ENCODE data around the gene TMEM178B. TPM values are rescaled to one million over a fixed set of nuclear protein-coding genes. Genes with fewer than 3 reads are reported as not detected.
"Not testable (repeated sequence)": the region's sequence is repeated elsewhere in the genome, so short reads cannot be mapped to it uniquely, and the experiment has no call there.

The TMEM178B gene
- polyA plus RNA-seq, 1 donor (not counting 4 experiments of a cell fraction or from before 2014, with no cell fraction given): not detected

GRCh38 chr7:141055146-141055545 is 18.7 kb upstream of the TMEM178B start:
- Histone ChIP-seq H3K79me2 (ENCODE audit: control insufficient read depth, insufficient read depth, low read length) (no peaks in the 10 kb centered on the region), H3K4me2 (ENCODE audit: control insufficient read depth, extremely low read depth, insufficient read depth, low read depth, low read length) (no peak overlapping the region), H3K9me1 (ENCODE audit: control insufficient read depth, extremely low read depth, insufficient read depth, low read length) (no peaks in the 10 kb centered on the region), H3K4me3 (ENCODE audit: control insufficient read depth in 2 of 3, extremely low read depth in 1 of 3, insufficient read depth in 2 of 3, low read depth in 1 of 3, low read length in 3 of 3) (no peak overlapping the region), H3K36me3 (ENCODE audit: control insufficient read depth in 2 of 2, extremely low read depth in 1 of 2, insufficient read depth in 2 of 2, low read length in 2 of 2) (no peaks in the 10 kb centered on the region), H2AFZ (ENCODE audit: control insufficient read depth, low read length) (no peak overlapping the region), H4K20me1 (ENCODE audit: control insufficient read depth, extremely low read depth, insufficient read depth, low read length) (no peaks in the 10 kb centered on the region), H3K27me3 (ENCODE audit: control insufficient read depth, extremely low read depth, insufficient read depth, low read length) (no peaks in the 10 kb centered on the region), H3K9me3 (ENCODE audit: control insufficient read depth, low read depth, low read length) (no peaks in the 10 kb centered on the region), H3K27ac (ENCODE audit: control insufficient read depth, insufficient read depth, low read length) (no peak overlapping the region), H3K9ac (ENCODE audit: control insufficient read depth, extremely low read depth, insufficient read depth, low read length) (no peak overlapping the region), H3K4me1 (ENCODE audit: control insufficient read depth, extremely low read depth, insufficient read depth, low read length) (no peaks in the 10 kb centered on the region)
- DNase-seq (ENCODE audit: low read depth, low spot score) (no peak), FAIRE-seq (no peak)
- TF ChIP-seq CTCF (optimal IDR thresholded peaks at IDR 0.05 in 1 of 3, IDR thresholded peaks at IDR 0.05 in 1 of 3, conservative IDR thresholded peaks at IDR 0.05 in 1 of 3; ENCODE audit: extremely low read depth in 1 of 3, insufficient read depth in 2 of 3, low read length in 3 of 3): no peak
- TF ChIP-seq EZH2 (IDR thresholded peaks at IDR 0.05; ENCODE audit: low read length): no peak
- dilution Hi-C loops (cut with MboI; ENCODE audit: extremely low pct_ligation_motif_present, low sequenced_read_pairs): no loop called here

DNA sequence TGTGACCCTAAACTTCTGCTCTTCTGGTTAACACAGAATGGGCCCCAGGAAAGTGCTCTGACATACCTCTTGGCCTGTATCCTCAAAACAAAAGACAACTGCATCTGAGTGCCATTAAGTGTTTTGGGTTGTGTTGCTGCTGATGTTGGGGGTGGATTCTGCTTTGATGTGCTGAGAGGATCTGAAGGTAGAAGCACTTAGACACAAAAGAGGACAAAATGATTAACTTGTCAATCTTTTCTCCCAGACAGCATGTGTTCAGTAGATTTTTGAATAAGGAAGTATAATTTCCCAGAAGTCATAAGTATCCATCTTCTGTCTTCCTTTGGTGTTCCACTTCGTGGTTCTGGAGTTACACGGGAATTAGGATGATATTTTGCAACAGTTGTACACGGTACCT is 16.1 kb upstream of the TMEM178B start:
- Histone ChIP-seq H3K27ac (ENCODE audit: control insufficient read depth, insufficient read depth, low read length) (no peak overlapping the region), H3K4me1 (ENCODE audit: control insufficient read depth, extremely low read depth, insufficient read depth, low read length) (no peaks in the 10 kb centered on the region), H3K9ac (ENCODE audit: control insufficient read depth, extremely low read depth, insufficient read depth, low read length) (no peak overlapping the region), H3K9me1 (ENCODE audit: control insufficient read depth, extremely low read depth, insufficient read depth, low read length) (no peaks in the 10 kb centered on the region), H3K4me3 (ENCODE audit: control insufficient read depth in 2 of 3, extremely low read depth in 1 of 3, insufficient read depth in 2 of 3, low read depth in 1 of 3, low read length in 3 of 3) (no peak overlapping the region), H3K79me2 (ENCODE audit: control insufficient read depth, insufficient read depth, low read length) (no peaks in the 10 kb centered on the region), H2AFZ (ENCODE audit: control insufficient read depth, low read length) (no peak overlapping the region), H3K4me2 (ENCODE audit: control insufficient read depth, extremely low read depth, insufficient read depth, low read depth, low read length) (no peak overlapping the region), H3K36me3 (ENCODE audit: control insufficient read depth in 2 of 2, extremely low read depth in 1 of 2, insufficient read depth in 2 of 2, low read length in 2 of 2) (no peaks in the 10 kb centered on the region), H3K9me3 (ENCODE audit: control insufficient read depth, low read depth, low read length) (no peaks in the 10 kb centered on the region), H3K27me3 (ENCODE audit: control insufficient read depth, extremely low read depth, insufficient read depth, low read length) (no peaks in the 10 kb centered on the region), H4K20me1 (ENCODE audit: control insufficient read depth, extremely low read depth, insufficient read depth, low read length) (no peaks in the 10 kb centered on the region)
- no peak for FAIRE-seq
- no peak for DNase-seq (ENCODE audit: low read depth, low spot score)
- TF ChIP-seq EZH2 (IDR thresholded peaks at IDR 0.05; ENCODE audit: low read length): no peak
- no peak for TF ChIP-seq CTCF (optimal IDR thresholded peaks at IDR 0.05 in 1 of 3, IDR thresholded peaks at IDR 0.05 in 1 of 3, conservative IDR thresholded peaks at IDR 0.05 in 1 of 3; ENCODE audit: extremely low read depth in 1 of 3, insufficient read depth in 2 of 3, low read length in 3 of 3)
- dilution Hi-C loops (cut with MboI; ENCODE audit: extremely low pct_ligation_motif_present, low sequenced_read_pairs): no loop called here

DNA sequence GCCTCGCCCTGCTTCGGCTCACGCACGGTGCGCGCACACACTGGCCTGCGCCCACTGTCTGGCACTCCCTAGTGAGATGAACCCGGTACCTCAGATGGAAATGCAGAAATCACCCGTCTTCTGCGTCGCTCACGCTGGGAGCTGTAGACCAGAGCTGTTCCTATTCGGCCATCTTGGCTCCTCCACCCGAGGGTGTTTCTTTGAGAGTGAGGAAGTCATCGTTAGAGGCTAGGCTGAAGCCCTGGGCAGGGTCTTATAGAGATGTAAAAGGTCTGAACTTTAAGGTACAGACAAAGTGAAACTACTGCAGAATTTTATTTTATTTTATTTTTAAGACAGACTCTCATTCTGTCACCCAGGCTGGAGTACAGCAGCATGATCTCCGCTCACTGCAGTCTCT is 6.0 kb upstream of the TMEM178B start:
- FAIRE-seq; H3K9me1 ChIP-seq (ENCODE audit: control insufficient read depth, extremely low read depth, insufficient read depth, low read length); H3K9me3 ChIP-seq (ENCODE audit: control insufficient read depth, low read depth, low read length); H2AFZ ChIP-seq (ENCODE audit: control insufficient read depth, low read length); H3K4me2 ChIP-seq (ENCODE audit: control insufficient read depth, extremely low read depth, insufficient read depth, low read depth, low read length); H3K4me1 ChIP-seq (ENCODE audit: control insufficient read depth, extremely low read depth, insufficient read depth, low read length); H3K4me3 ChIP-seq (ENCODE audit: control insufficient read depth in 2 of 3, extremely low read depth in 1 of 3, insufficient read depth in 2 of 3, low read depth in 1 of 3, low read length in 3 of 3); H3K9ac ChIP-seq (ENCODE audit: control insufficient read depth, extremely low read depth, insufficient read depth, low read length); H3K36me3 ChIP-seq (ENCODE audit: control insufficient read depth in 2 of 2, extremely low read depth in 1 of 2, insufficient read depth in 2 of 2, low read length in 2 of 2); H3K79me2 ChIP-seq (ENCODE audit: control insufficient read depth, insufficient read depth, low read length); H4K20me1 ChIP-seq (ENCODE audit: control insufficient read depth, extremely low read depth, insufficient read depth, low read length); H3K27ac ChIP-seq (ENCODE audit: control insufficient read depth, insufficient read depth, low read length); DNase-seq (ENCODE audit: low read depth, low spot score); dilution Hi-C loops (cut with MboI; ENCODE audit: extremely low pct_ligation_motif_present, low sequenced_read_pairs): not testable (repeated sequence)
- H3K27me3 ChIP-seq (ENCODE audit: control insufficient read depth, extremely low read depth, insufficient read depth, low read length): peaks cover 28% of the 10 kb centered on the region
